Naive thymus-derived CD4-positive, alpha-beta T cell (primary cell): ENCODE measurements around the gene MED12L. TPM values are rescaled to one million over a fixed set of nuclear protein-coding genes. Genes with fewer than 3 reads are reported as not detected.

ENCODE experiments used
- ATAC-seq: fragments of 150-1000 bp; cut with Tn5 transposase; 2 replicates; pipeline ENCODE4 v1.10.0; 2021; ENCODE audit warnings: mild to moderate bottlenecking, moderate library complexity
- CTCF ChIA-PET: fragments of 350-600 bp; sonication (Branson Sonifier 250); formaldehyde crosslinking; loops from one replicate; lab custom pipeline; 2021; ENCODE audit warnings: antibody characterized with exemption; lab: Charles Lee
- POLR2A ChIA-PET: fragments of 350-600 bp; sonication (Branson Sonifier 250); formaldehyde crosslinking; loops from one replicate; lab custom pipeline; 2021; ENCODE audit warnings: antibody characterized with exemption, inconsistent platforms; lab: Charles Lee
- DNase-seq, 9 donors: peaks; one replicate each; pipeline versions ENCODE4 v3.0.0 to v3.0.0-alpha.2; 2020 to 2022; ENCODE audit warnings: mixed read lengths in 1 of 9
- H3K27ac ChIP-seq: one replicate; pipeline ENCODE4 v1.7.0; 2013; ENCODE audit warnings: mild to moderate bottlenecking, low read depth, low read length, moderate library complexity
- H3K27me3 ChIP-seq, 2 donors: one replicate each; pipeline ENCODE4 v1.7.0; 2013; ENCODE audit warnings: low read length in 2 of 2, mild to moderate bottlenecking in 2 of 2, moderate library complexity in 2 of 2; ENCODE audit not compliant: control insufficient read depth in 2 of 2, insufficient read depth in 2 of 2
- H3K36me3 ChIP-seq, 3 experiments: 1 replicate in 2 of 3; 2 replicates in 1 of 3; pipeline ENCODE4 v1.7.0; 2013; ENCODE audit warnings: low read length in 3 of 3, mild to moderate bottlenecking in 3 of 3, moderate library complexity in 1 of 3; ENCODE audit not compliant: insufficient read depth in 3 of 3, control insufficient read depth in 2 of 3
- H3K4me1 ChIP-seq, 2 donors: one replicate each; pipeline ENCODE4 v1.7.0; 2013; ENCODE audit warnings: low read length in 2 of 2, mild to moderate bottlenecking in 2 of 2, moderate library complexity in 1 of 2; ENCODE audit not compliant: control insufficient read depth in 2 of 2, insufficient read depth in 2 of 2
- H3K4me3 ChIP-seq: 2 replicates; pipeline ENCODE4 v1.7.0; 2013; ENCODE audit warnings: mild to moderate bottlenecking, low read length
- H3K9me3 ChIP-seq, 3 experiments: 1 replicate in 2 of 3; 2 replicates in 1 of 3; pipeline ENCODE4 v1.7.0; 2013; ENCODE audit warnings: low read length in 3 of 3; ENCODE audit not compliant: control insufficient read depth in 2 of 3
- H3K27ac Mint-ChIP-seq, 9 donors: one replicate each; pipeline ENCODE4 v1.8.0; 2020 to 2022; ENCODE audit warnings: mixed read lengths in 9 of 9, mild to moderate bottlenecking in 8 of 9, moderate library complexity in 5 of 9, inconsistent platforms in 2 of 9
- H3K27me3 Mint-ChIP-seq, 5 donors: one replicate each; pipeline ENCODE4 v1.8.0; 2021 to 2022; ENCODE audit warnings: mixed read lengths in 5 of 5, mild to moderate bottlenecking in 1 of 5
- H3K36me3 Mint-ChIP-seq, 5 donors: one replicate each; pipeline ENCODE4 v1.8.0; 2020 to 2022; ENCODE audit warnings: mixed read lengths in 5 of 5, mild to moderate bottlenecking in 3 of 5, inconsistent platforms in 1 of 5
- H3K4me1 Mint-ChIP-seq, 7 donors: one replicate each; pipeline ENCODE4 v1.8.0; 2020 to 2022; ENCODE audit warnings: mixed read lengths in 7 of 7, mild to moderate bottlenecking in 3 of 7, inconsistent platforms in 1 of 7
- H3K4me3 Mint-ChIP-seq, 10 donors: one replicate each; pipeline ENCODE4 v1.8.0; 2020 to 2022; ENCODE audit warnings: mild to moderate bottlenecking in 10 of 10, mixed read lengths in 10 of 10, moderate library complexity in 6 of 10, inconsistent platforms in 2 of 10
- H3K9me3 Mint-ChIP-seq, 11 donors: one replicate each; pipeline ENCODE4 v1.8.0; 2020 to 2022; ENCODE audit warnings: mixed read lengths in 11 of 11, mild to moderate bottlenecking in 4 of 11, inconsistent platforms in 1 of 11, moderate library complexity in 1 of 11
- intact Hi-C, 2 donors: fragments of 100-400 bp; cut with micrococcal nuclease; formaldehyde crosslinking; loops; one replicate each; pipeline ENCODE4 v1.15.1; 2023
- polyA plus RNA-seq, 2 donors: library from polyadenylated mRNA; unstranded; fragments of 300-500 nt; fragmentation: Illumina TruSeq; gene quantifications; one replicate each; pipeline ENCODE4 v1.2.3, GENCODE V29; 2021
- total RNA-seq, 6 experiments: library from RNA in 5 of 6; stranded (reverse) in 5 of 6; gene quantifications; 1 replicate in 5 of 6; 2 replicates in 1 of 6; pipeline ENCODE4 v1.2.3 and lab custom pipeline; 2021 to 2026

MED12L gene
- total and polyA plus RNA-seq, 7 experiments from 2014 or later = 0.32 to 4.9 (median 0.68) TPM; not detected in 2

- Mint-ChIP-seq H3K36me3 (no peaks in the 10 kb centered on the region), H3K4me3 (peak overlapping the region in 2 of 10 donors; percentile 5 to 18), H3K27ac (no peak overlapping the region), H3K4me1 (peaks cover 0 to 15% (median 8%) of the 10 kb centered on the region in 7 donors), H3K9me3 (peaks cover 0 to 3% (median 0%) of the 10 kb centered on the region in 11 donors), H3K27me3 (peaks cover 33 to 51% (median 40%) of the 10 kb centered on the region in 5 donors)
- Histone ChIP-seq H3K4me1 (no peaks in the 10 kb centered on the region), H3K27me3 (no peaks in the 10 kb centered on the region), H3K27ac (no peak overlapping the region), H3K36me3 (no peaks in the 10 kb centered on the region), H3K9me3 (no peaks in the 10 kb centered on the region), H3K4me3 (no peak overlapping the region)
- POLR2A ChIA-PET = no interaction called here
- ATAC-seq = no peak
- intact Hi-C loops = no loop called here
- CTCF ChIA-PET = no interaction called here
- no peak for DNase-seq
Observed at GRCh38 chr3:151345859-151346258, 260.4 kb downstream of the MED12L start.

GRCh38 chr3:151346292-151346691 lies 260.8 kb downstream of the MED12L start:
- Mint-ChIP-seq H3K4me1 (peaks cover 0 to 15% (median 8%) of the 10 kb centered on the region in 7 donors), H3K27me3 (peaks cover 37 to 51% (median 44%) of the 10 kb centered on the region in 5 donors), H3K4me3 (no peak overlapping the region), H3K9me3 (peaks cover 0 to 3% (median 0%) of the 10 kb centered on the region in 11 donors), H3K27ac (no peak overlapping the region), H3K36me3 (no peaks in the 10 kb centered on the region)
- H3K27me3 ChIP-seq = no peaks in the 10 kb centered on the region
- no peaks in the 10 kb centered on the region for H3K9me3 ChIP-seq
- no peak overlapping the region for H3K4me3 ChIP-seq
- ChIA-PET POLR2A (no interaction called here), CTCF (no interaction called here)
- no peak overlapping the region for H3K27ac ChIP-seq
- no peaks in the 10 kb centered on the region for H3K36me3 ChIP-seq
- intact Hi-C loops = no loop called here
- DNase-seq (no peak), ATAC-seq (peak; percentile 61)
- H3K4me1 ChIP-seq = no peaks in the 10 kb centered on the region

DNA sequence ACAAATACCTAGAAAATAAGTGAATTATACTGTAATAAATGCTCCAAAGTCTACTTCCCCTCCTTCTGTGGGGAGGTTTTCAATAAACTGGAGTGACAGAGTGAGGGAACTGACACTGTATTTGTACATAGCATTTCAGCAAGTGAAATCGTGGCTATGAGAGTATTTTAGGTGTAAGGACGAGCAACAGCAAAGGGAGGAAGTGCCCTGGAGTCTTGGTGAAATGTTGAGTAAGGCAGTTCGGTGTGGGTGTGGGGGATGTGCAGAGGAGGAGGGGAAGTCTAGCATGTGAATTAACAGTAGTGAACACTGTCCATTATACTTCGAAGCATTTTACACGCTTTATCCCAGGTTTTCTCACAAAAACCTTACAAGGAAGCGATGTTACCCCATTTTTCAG lies 262.0 kb downstream of the MED12L start:
- H3K36me3 Mint-ChIP-seq = no peaks in the 10 kb centered on the region
- Histone ChIP-seq H3K4me1 (no peaks in the 10 kb centered on the region), H3K27ac (no peak overlapping the region), H3K9me3 (no peaks in the 10 kb centered on the region), H3K36me3 (no peaks in the 10 kb centered on the region), H3K27me3 (no peaks in the 10 kb centered on the region), H3K4me3 (no peak overlapping the region)
- peaks cover 0 to 1% (median 0%) of the 10 kb centered on the region in 11 donors for H3K9me3 Mint-ChIP-seq
- no peak overlapping the region for H3K4me3 Mint-ChIP-seq
- no peak overlapping the region for H3K27ac Mint-ChIP-seq
- CTCF ChIA-PET = no interaction called here
- intact Hi-C loops = no loop called here
- ATAC-seq (peak; percentile 80), DNase-seq (no peak)
- peaks cover 33 to 56% (median 45%) of the 10 kb centered on the region in 5 donors for H3K27me3 Mint-ChIP-seq
- peaks cover 0 to 21% (median 8%) of the 10 kb centered on the region in 7 donors for H3K4me1 Mint-ChIP-seq
- POLR2A ChIA-PET = no interaction called here

DNA sequence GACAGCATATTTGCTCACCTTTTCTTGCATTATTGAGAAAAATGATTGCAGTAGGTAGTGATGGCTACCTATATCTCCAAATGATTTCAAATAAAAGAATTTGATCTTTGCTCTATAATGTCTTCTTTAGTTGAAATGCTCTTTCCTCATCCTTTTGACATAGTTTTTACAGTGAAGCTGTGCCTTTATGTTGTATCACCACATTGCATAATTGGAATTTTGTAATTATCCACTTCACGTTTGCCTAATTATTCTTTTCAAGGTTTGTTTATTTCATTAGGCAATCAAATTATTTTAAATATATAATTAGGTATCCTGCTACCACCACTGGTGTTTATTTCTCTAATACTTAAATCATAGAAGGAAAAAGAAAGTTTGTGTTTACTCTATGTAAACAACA lies 265.2 kb downstream of the MED12L start:
- Histone ChIP-seq H3K4me3 (no peak overlapping the region), H3K4me1 (no peaks in the 10 kb centered on the region), H3K9me3 (no peaks in the 10 kb centered on the region), H3K36me3 (no peaks in the 10 kb centered on the region), H3K27ac (no peak overlapping the region), H3K27me3 (no peaks in the 10 kb centered on the region)
- Mint-ChIP-seq H3K27me3 (peaks cover 22 to 53% (median 33%) of the 10 kb centered on the region in 5 donors), H3K4me1 (peaks cover 0 to 21% (median 8%) of the 10 kb centered on the region in 7 donors), H3K36me3 (no peaks in the 10 kb centered on the region), H3K4me3 (no peak overlapping the region), H3K27ac (no peak overlapping the region), H3K9me3 (peaks cover 0 to 1% (median 0%) of the 10 kb centered on the region in 11 donors)
- intact Hi-C loops = no loop called here
- ATAC-seq (no peak), DNase-seq (no peak)
- POLR2A ChIA-PET = no interaction called here
- CTCF ChIA-PET = no interaction called here

DNA sequence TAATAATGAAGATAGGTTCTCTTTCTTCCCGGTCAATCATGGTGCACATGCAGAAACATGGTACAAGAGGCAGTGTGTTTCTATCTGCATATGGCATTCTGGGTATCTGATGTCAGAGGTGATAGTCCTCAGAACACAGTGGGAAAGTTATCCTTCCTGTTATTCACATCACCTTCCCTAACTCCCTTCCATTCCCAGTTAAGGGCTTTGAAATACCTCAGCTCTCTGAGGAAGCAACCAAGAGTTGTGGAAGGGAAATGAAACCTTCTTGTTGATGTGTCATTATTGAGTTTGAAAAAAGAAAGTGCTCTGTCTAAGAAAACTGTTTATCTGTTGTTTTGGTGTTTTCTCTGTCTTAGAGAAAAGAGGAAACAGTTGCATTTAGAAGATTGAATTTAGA lies 265.8 kb downstream of the MED12L start:
- H3K27me3 Mint-ChIP-seq = peaks cover 17 to 49% (median 33%) of the 10 kb centered on the region in 5 donors
- Histone ChIP-seq H3K4me3 (no peak overlapping the region), H3K27me3 (no peaks in the 10 kb centered on the region), H3K9me3 (no peaks in the 10 kb centered on the region), H3K27ac (no peak overlapping the region), H3K4me1 (no peaks in the 10 kb centered on the region), H3K36me3 (no peaks in the 10 kb centered on the region)
- H3K36me3 Mint-ChIP-seq = no peaks in the 10 kb centered on the region
- H3K9me3 Mint-ChIP-seq = peaks cover 0 to 1% (median 0%) of the 10 kb centered on the region in 11 donors
- DNase-seq (no peak), ATAC-seq (peak; percentile 48)
- intact Hi-C loops = no loop called here
- no peak overlapping the region for H3K27ac Mint-ChIP-seq
- ChIA-PET CTCF (no interaction called here), POLR2A (no interaction called here)
- H3K4me1 Mint-ChIP-seq = peaks cover 0 to 16% (median 3%) of the 10 kb centered on the region in 7 donors
- H3K4me3 Mint-ChIP-seq = peak overlapping the region in 1 of 10 donors; percentile 4

DNA sequence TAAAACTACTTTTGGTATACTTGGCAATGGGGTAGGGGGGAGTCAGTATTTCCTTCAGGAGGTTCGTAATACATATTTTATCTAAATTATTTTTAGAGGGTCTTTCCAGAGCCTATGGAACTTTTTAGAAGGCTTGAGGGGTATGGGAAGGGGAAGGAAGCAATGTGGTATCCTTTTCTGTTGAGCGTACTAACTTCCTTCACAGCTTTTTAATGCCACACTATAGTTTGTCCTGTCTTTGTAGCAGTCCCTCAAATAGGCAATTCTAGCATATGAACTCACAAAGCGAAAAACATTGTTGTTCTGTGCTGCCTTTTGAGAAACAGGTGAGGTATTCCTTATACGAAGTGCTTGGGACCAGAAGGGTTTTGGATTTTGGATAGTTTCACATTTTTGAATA lies 266.2 kb downstream of the MED12L start:
- Mint-ChIP-seq H3K27me3 (peaks cover 14 to 45% (median 29%) of the 10 kb centered on the region in 5 donors), H3K4me3 (peak overlapping the region in 1 of 10 donors; percentile 4), H3K9me3 (peaks cover 0 to 1% (median 0%) of the 10 kb centered on the region in 11 donors), H3K4me1 (peaks cover 0 to 16% (median 0%) of the 10 kb centered on the region in 7 donors), H3K27ac (no peak overlapping the region), H3K36me3 (no peaks in the 10 kb centered on the region)
- H3K27ac ChIP-seq = no peak overlapping the region
- H3K36me3 ChIP-seq = no peaks in the 10 kb centered on the region
- CTCF ChIA-PET = no interaction called here
- H3K4me1 ChIP-seq = no peaks in the 10 kb centered on the region
- intact Hi-C loops = no loop called here
- ATAC-seq = no peak
- POLR2A ChIA-PET = no interaction called here
- DNase-seq = no peak
- no peaks in the 10 kb centered on the region for H3K27me3 ChIP-seq
- no peak overlapping the region for H3K4me3 ChIP-seq
- H3K9me3 ChIP-seq = no peaks in the 10 kb centered on the region

GRCh38 chr3:151356794-151357462 lies 271.5 kb downstream of the MED12L start:
- CTCF ChIA-PET = no interaction called here
- H3K9me3 ChIP-seq = no peaks in the 10 kb centered on the region
- no peaks in the 10 kb centered on the region for H3K36me3 ChIP-seq
- H3K4me1 ChIP-seq = no peaks in the 10 kb centered on the region
- peaks cover 0 to 14% (median 0%) of the 10 kb centered on the region in 5 donors for H3K27me3 Mint-ChIP-seq
- H3K4me3 ChIP-seq = no peak overlapping the region
- H3K9me3 Mint-ChIP-seq = no peaks in the 10 kb centered on the region
- POLR2A ChIA-PET = no interaction called here
- ATAC-seq (peak; percentile 49), DNase-seq (no peak)
- no peaks in the 10 kb centered on the region for H3K36me3 Mint-ChIP-seq
- no peaks in the 10 kb centered on the region for H3K27me3 ChIP-seq
- H3K27ac Mint-ChIP-seq = no peak overlapping the region
- H3K4me1 Mint-ChIP-seq = peaks cover 0 to 3% (median 0%) of the 10 kb centered on the region in 7 donors
- no peak overlapping the region for H3K27ac ChIP-seq
- intact Hi-C loops = no loop called here
- no peak overlapping the region for H3K4me3 Mint-ChIP-seq
